ENCODE results near the gene PAIP2. TPM values are rescaled to one million over a fixed set of nuclear protein-coding genes. Genes with fewer than 3 reads are reported as not detected.
A peak's percentile ranks its signal among the peaks of the same experiment; 100 is the strongest.

Gene PAIP2
- total and polyA plus RNA-seq, 2 experiments from 2014 or later = 65.3 to 77.5 TPM

- Histone ChIP-seq H3K79me2 (no peaks in the 10 kb centered on the region), H3K4me1 (ENCODE audit: insufficient read depth) (peaks cover 19% of the 10 kb centered on the region), H3K9me2 (replicated peaks; ENCODE audit: insufficient read depth) (no peaks in the 10 kb centered on the region), H4K20me1 (ENCODE audit: insufficient read depth, poor library complexity, severe bottlenecking) (no peaks in the 10 kb centered on the region), H3K4me2 (peak overlapping the region; percentile 62), H3K4me3 (no peak overlapping the region), H3K27ac (peak overlapping the region; percentile 65), H3K9me3 (ENCODE audit: low read depth) (no peaks in the 10 kb centered on the region), H3K27me3 (no peaks in the 10 kb centered on the region), H2AFZ (no peak overlapping the region), H3K36me3 (replicated peaks; ENCODE audit: insufficient read depth, low read depth) (no peaks in the 10 kb centered on the region)
- DNase-seq (ENCODE audit: low spot score) = no peak
- no peak for TF ChIP-seq CTCF (IDR thresholded peaks at IDR 0.05; ENCODE audit: poor library complexity)
- TF ChIP-seq EZH2 (IDR thresholded peaks at IDR 0.05; ENCODE audit: borderline replicate concordance) = no peak
- no peak for TF ChIP-seq EZH2phosphoT487 (IDR thresholded peaks at IDR 0.05; ENCODE audit: low read depth, severe bottlenecking, unreplicated experiment)
- WGBS (ENCODE audit: low lambda C conversion rate, missing lambda C conversion rate) = 80% methylated on average over 20 of the region's 28 CpGs
Observed at GRCh38 chr5:139381837-139382761, 40.4 kb downstream of the PAIP2 start.

GRCh38 chr5:139382807-139383206 is 41.2 kb downstream of the PAIP2 start:
- Histone ChIP-seq H3K9me3 (ENCODE audit: low read depth) (no peaks in the 10 kb centered on the region), H3K4me1 (ENCODE audit: insufficient read depth) (peaks cover 19% of the 10 kb centered on the region), H3K27me3 (no peaks in the 10 kb centered on the region), H4K20me1 (ENCODE audit: insufficient read depth, poor library complexity, severe bottlenecking) (no peaks in the 10 kb centered on the region), H2AFZ (no peak overlapping the region), H3K27ac (peak overlapping the region; percentile 65), H3K79me2 (no peaks in the 10 kb centered on the region), H3K4me2 (peak overlapping the region; percentile 62), H3K4me3 (no peak overlapping the region), H3K9me2 (replicated peaks; ENCODE audit: insufficient read depth) (no peaks in the 10 kb centered on the region), H3K36me3 (replicated peaks; ENCODE audit: insufficient read depth, low read depth) (no peaks in the 10 kb centered on the region)
- no peak for TF ChIP-seq CTCF (IDR thresholded peaks at IDR 0.05; ENCODE audit: poor library complexity)
- TF ChIP-seq EZH2 (IDR thresholded peaks at IDR 0.05; ENCODE audit: borderline replicate concordance) = no peak
- TF ChIP-seq EZH2phosphoT487 (IDR thresholded peaks at IDR 0.05; ENCODE audit: low read depth, severe bottlenecking, unreplicated experiment) = no peak
- 55% methylated on average over 3 of the region's 3 CpGs for WGBS (ENCODE audit: low lambda C conversion rate, missing lambda C conversion rate)
- DNase-seq (ENCODE audit: low spot score) = no peak

GRCh38 chr5:139383275-139383992 is 41.8 kb downstream of the PAIP2 start, which contains the start of gene SLC23A1:
TSS of gene SLC23A1 (minus strand) at chr5:139383297. CDS start at chr5:139383253, 44 bp downstream.
- no peak within 1 kb of the TSS for H2AFZ ChIP-seq
- H3K36me3 ChIP-seq (replicated peaks; ENCODE audit: insufficient read depth, low read depth) = no peaks in the 10 kb centered on the region
- no peaks in the 10 kb centered on the region for H3K9me3 ChIP-seq (ENCODE audit: low read depth)
- WGBS (ENCODE audit: low lambda C conversion rate, missing lambda C conversion rate) = 61% methylated on average over 10 of the region's 10 CpGs
- peak within 1 kb of the TSS; percentile 62 for H3K4me2 ChIP-seq
- no peaks in the 10 kb centered on the region for H3K79me2 ChIP-seq
- no peaks in the 10 kb centered on the region for H3K9me2 ChIP-seq (replicated peaks; ENCODE audit: insufficient read depth)
- H3K4me3 ChIP-seq = no peak within 1 kb of the TSS
- H3K27me3 ChIP-seq = no peaks in the 10 kb centered on the region
- no peaks in the 10 kb centered on the region for H4K20me1 ChIP-seq (ENCODE audit: insufficient read depth, poor library complexity, severe bottlenecking)
- DNase-seq (ENCODE audit: low spot score) = peak; percentile 64
- TF ChIP-seq EZH2phosphoT487 (IDR thresholded peaks at IDR 0.05; ENCODE audit: low read depth, severe bottlenecking, unreplicated experiment) = no peak
- no peak for TF ChIP-seq CTCF (IDR thresholded peaks at IDR 0.05; ENCODE audit: poor library complexity)
- no peak for TF ChIP-seq EZH2 (IDR thresholded peaks at IDR 0.05; ENCODE audit: borderline replicate concordance)
- H3K27ac ChIP-seq = peak within 1 kb of the TSS; percentile 65
- peaks cover 19% of the 10 kb centered on the region for H3K4me1 ChIP-seq (ENCODE audit: insufficient read depth)
